ENCODE measurements around the gene TECTB.

DNA sequence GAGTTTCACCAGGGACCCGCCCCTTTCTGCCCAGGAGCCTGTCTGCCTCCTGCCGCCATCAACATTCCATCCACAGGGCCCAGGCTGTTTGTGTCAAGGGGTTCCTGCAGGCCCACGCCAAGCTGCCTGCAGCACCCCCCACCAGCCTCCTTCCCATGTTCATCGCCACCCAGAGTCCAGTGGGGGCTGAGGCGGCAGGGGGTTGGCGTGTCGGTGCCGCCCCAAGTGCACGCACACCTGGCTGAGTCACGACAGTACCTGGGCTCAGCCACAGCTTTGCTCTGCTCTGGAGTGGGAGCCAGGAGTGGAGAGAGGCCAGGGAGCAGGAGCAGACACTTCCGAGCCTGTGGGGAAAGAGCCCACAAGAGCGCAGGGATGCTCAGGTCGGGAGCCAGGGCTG is 42.8 kb upstream of the TECTB start:
- TF ChIP-seq, protein P1, sequence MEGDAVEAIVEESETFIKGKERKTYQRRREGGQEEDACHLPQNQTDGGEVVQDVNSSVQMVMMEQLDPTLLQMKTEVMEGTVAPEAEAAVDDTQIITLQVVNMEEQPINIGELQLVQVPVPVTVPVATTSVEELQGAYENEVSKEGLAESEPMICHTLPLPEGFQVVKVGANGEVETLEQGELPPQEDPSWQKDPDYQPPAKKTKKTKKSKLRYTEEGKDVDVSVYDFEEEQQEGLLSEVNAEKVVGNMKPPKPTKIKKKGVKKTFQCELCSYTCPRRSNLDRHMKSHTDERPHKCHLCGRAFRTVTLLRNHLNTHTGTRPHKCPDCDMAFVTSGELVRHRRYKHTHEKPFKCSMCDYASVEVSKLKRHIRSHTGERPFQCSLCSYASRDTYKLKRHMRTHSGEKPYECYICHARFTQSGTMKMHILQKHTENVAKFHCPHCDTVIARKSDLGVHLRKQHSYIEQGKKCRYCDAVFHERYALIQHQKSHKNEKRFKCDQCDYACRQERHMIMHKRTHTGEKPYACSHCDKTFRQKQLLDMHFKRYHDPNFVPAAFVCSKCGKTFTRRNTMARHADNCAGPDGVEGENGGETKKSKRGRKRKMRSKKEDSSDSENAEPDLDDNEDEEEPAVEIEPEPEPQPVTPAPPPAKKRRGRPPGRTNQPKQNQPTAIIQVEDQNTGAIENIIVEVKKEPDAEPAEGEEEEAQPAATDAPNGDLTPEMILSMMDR (tag by site-specific recombination; IDR thresholded peaks at IDR 0.05), result no peak
- TF ChIP-seq, protein P2, sequence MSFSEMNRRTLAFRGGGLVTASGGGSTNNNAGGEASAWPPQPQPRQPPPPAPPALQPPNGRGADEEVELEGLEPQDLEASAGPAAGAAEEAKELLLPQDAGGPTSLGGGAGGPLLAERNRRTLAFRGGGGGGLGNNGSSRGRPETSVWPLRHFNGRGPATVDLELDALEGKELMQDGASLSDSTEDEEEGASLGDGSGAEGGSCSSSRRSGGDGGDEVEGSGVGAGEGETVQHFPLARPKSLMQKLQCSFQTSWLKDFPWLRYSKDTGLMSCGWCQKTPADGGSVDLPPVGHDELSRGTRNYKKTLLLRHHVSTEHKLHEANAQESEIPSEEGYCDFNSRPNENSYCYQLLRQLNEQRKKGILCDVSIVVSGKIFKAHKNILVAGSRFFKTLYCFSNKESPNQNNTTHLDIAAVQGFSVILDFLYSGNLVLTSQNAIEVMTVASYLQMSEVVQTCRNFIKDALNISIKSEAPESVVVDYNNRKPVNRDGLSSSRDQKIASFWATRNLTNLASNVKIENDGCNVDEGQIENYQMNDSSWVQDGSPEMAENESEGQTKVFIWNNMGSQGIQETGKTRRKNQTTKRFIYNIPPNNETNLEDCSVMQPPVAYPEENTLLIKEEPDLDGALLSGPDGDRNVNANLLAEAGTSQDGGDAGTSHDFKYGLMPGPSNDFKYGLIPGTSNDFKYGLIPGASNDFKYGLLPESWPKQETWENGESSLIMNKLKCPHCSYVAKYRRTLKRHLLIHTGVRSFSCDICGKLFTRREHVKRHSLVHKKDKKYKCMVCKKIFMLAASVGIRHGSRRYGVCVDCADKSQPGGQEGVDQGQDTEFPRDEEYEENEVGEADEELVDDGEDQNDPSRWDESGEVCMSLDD (tag by site-specific recombination; IDR thresholded peaks at IDR 0.05), result no peak
- TF ChIP-seq, protein P3, sequence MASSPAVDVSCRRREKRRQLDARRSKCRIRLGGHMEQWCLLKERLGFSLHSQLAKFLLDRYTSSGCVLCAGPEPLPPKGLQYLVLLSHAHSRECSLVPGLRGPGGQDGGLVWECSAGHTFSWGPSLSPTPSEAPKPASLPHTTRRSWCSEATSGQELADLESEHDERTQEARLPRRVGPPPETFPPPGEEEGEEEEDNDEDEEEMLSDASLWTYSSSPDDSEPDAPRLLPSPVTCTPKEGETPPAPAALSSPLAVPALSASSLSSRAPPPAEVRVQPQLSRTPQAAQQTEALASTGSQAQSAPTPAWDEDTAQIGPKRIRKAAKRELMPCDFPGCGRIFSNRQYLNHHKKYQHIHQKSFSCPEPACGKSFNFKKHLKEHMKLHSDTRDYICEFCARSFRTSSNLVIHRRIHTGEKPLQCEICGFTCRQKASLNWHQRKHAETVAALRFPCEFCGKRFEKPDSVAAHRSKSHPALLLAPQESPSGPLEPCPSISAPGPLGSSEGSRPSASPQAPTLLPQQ (tag by site-specific recombination; IDR thresholded peaks at IDR 0.05), result no peak
- TF ChIP-seq, protein P4, sequence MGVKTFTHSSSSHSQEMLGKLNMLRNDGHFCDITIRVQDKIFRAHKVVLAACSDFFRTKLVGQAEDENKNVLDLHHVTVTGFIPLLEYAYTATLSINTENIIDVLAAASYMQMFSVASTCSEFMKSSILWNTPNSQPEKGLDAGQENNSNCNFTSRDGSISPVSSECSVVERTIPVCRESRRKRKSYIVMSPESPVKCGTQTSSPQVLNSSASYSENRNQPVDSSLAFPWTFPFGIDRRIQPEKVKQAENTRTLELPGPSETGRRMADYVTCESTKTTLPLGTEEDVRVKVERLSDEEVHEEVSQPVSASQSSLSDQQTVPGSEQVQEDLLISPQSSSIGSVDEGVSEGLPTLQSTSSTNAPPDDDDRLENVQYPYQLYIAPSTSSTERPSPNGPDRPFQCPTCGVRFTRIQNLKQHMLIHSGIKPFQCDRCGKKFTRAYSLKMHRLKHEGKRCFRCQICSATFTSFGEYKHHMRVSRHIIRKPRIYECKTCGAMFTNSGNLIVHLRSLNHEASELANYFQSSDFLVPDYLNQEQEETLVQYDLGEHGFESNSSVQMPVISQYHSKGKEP (tag by site-specific recombination; IDR thresholded peaks at IDR 0.05), result no peak
- TF ChIP-seq, protein P5, sequence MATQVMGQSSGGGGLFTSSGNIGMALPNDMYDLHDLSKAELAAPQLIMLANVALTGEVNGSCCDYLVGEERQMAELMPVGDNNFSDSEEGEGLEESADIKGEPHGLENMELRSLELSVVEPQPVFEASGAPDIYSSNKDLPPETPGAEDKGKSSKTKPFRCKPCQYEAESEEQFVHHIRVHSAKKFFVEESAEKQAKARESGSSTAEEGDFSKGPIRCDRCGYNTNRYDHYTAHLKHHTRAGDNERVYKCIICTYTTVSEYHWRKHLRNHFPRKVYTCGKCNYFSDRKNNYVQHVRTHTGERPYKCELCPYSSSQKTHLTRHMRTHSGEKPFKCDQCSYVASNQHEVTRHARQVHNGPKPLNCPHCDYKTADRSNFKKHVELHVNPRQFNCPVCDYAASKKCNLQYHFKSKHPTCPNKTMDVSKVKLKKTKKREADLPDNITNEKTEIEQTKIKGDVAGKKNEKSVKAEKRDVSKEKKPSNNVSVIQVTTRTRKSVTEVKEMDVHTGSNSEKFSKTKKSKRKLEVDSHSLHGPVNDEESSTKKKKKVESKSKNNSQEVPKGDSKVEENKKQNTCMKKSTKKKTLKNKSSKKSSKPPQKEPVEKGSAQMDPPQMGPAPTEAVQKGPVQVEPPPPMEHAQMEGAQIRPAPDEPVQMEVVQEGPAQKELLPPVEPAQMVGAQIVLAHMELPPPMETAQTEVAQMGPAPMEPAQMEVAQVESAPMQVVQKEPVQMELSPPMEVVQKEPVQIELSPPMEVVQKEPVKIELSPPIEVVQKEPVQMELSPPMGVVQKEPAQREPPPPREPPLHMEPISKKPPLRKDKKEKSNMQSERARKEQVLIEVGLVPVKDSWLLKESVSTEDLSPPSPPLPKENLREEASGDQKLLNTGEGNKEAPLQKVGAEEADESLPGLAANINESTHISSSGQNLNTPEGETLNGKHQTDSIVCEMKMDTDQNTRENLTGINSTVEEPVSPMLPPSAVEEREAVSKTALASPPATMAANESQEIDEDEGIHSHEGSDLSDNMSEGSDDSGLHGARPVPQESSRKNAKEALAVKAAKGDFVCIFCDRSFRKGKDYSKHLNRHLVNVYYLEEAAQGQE (tag by site-specific recombination; IDR thresholded peaks at IDR 0.05), result no peak

Data from HEK293 (cell line).